Testis (tissue), 3 donors: ENCODE measurements around the gene PSMD10. TPM values are rescaled to one million over a fixed set of nuclear protein-coding genes. Genes with fewer than 3 reads are reported as not detected.

Source experiments
- DNase-seq: peaks from one replicate; pipeline ENCODE4 v3.0.0-alpha.2; 2019
- H3K27ac ChIP-seq, 2 donors: fragments of 200-600 bp; sonication (generic); one replicate each; pipeline ENCODE4 v1.5.1; 2019
- H3K27me3 ChIP-seq: fragments of 200-600 bp; sonication (generic); one replicate; pipeline ENCODE4 v1.5.1; 2019
- H3K36me3 ChIP-seq: fragments of 200-600 bp; sonication (generic); one replicate; pipeline ENCODE4 v1.5.1; 2017; ENCODE audit warnings: low read depth; ENCODE audit errors: missing control alignments
- H3K4me1 ChIP-seq: fragments of 200-600 bp; sonication (generic); one replicate; pipeline ENCODE4 v1.5.1; 2019
- H3K4me3 ChIP-seq, 2 donors: fragments of 200-600 bp; sonication (generic); one replicate each; pipeline ENCODE4 v1.5.1; 2017 to 2019
- H3K9me3 ChIP-seq: fragments of 200-600 bp; sonication (generic); one replicate; pipeline ENCODE4 v1.5.1; 2017
- CTCF ChIP-seq, 3 experiments: fragments of 450-650 bp in 2 of 3; fragments of 200-600 bp in 1 of 3; sonication (generic) in 1 of 3; IDR thresholded peaks; one replicate each; pipeline ENCODE4 v1.5.1; 2016 to 2019; ENCODE audit warnings: antibody characterized with exemption in 3 of 3, mild to moderate bottlenecking in 2 of 3, moderate library complexity in 1 of 3
- POLR2A ChIP-seq: fragments of 450-650 bp; IDR thresholded peaks from one replicate; pipeline ENCODE4 v1.6.1; 2017; ENCODE audit warnings: antibody characterized with exemption, mild to moderate bottlenecking, moderate library complexity
- whole genome bisulfite sequencing, 2 donors: methylation state at CpG; one replicate each; pipeline ENCODE4 v1.1.5; 2018; 5-methylcytosine and 5-hydroxymethylcytosine counted together
- intact Hi-C: fragments of 100-400 bp; cut with DNase I; formaldehyde crosslinking; loops from one replicate; pipeline ENCODE4 v1.15.1; 2023; ENCODE audit warnings: low total_unique reads
- polyA plus RNA-seq: library from polyadenylated mRNA; stranded (reverse); fragments of 350-450 nt; fragmentation: Illumina TruSeq; extraction: RNeasy Lipid Tissue Mini Kit (QIAGEN cat#74804); gene quantifications from one replicate; pipeline ENCODE4 v1.2.3, GENCODE V29; 2014; ENCODE audit warnings: low read depth, low replicate concordance; ENCODE audit not compliant: insufficient read depth
- total RNA-seq, 2 donors: library from RNA; depleted of rRNA; stranded (reverse); fragments of >200 nt; gene quantifications; one replicate each; pipeline ENCODE4 v1.2.3, GENCODE V29; 2016

Gene PSMD10
- total and polyA plus RNA-seq, 3 donors from 2014 or later = 49.8 to 64.3 (median 53.4) TPM

GRCh38 chrX:108132034-108132433 lies 40.7 kb upstream of the PSMD10 start:
- Histone ChIP-seq H3K4me3 (no peak overlapping the region), H3K36me3 (no peaks in the 10 kb centered on the region), H3K27me3 (no peaks in the 10 kb centered on the region), H3K4me1 (no peaks in the 10 kb centered on the region), H3K9me3 (no peaks in the 10 kb centered on the region), H3K27ac (no peak overlapping the region)
- DNase-seq = no peak
- intact Hi-C loops = no loop called here
- TF ChIP-seq CTCF (IDR thresholded peaks at IDR 0.05) (no peak), POLR2A (no peak)
- 97 to 100% methylated on average over 6 to 8 of the region's 8 CpGs for WGBS, 2 donors

- Histone ChIP-seq H3K27me3 (no peaks in the 10 kb centered on the region), H3K27ac (no peak overlapping the region), H3K36me3 (no peaks in the 10 kb centered on the region), H3K4me3 (no peak overlapping the region), H3K9me3 (no peaks in the 10 kb centered on the region), H3K4me1 (no peaks in the 10 kb centered on the region)
- WGBS, 2 donors = 83 to 89% methylated on average over 2 of the region's 2 CpGs
- TF ChIP-seq CTCF (IDR thresholded peaks at IDR 0.05) (no peak), POLR2A (no peak)
- intact Hi-C loops = no loop called here
- no peak for DNase-seq
Measured at GRCh38 chrX:108131471-108131870, 40.1 kb upstream of the PSMD10 start.

- no peaks in the 10 kb centered on the region for H3K9me3 ChIP-seq
- H3K4me1 ChIP-seq = no peaks in the 10 kb centered on the region
- no peaks in the 10 kb centered on the region for H3K36me3 ChIP-seq
- DNase-seq = no peak
- H3K27ac ChIP-seq = no peak overlapping the region
- WGBS, 2 donors = 100% methylated on average over 1 of the region's 1 CpG; no CpG with 5 or more reads in 1 of the 2 donors
- H3K27me3 ChIP-seq = no peaks in the 10 kb centered on the region
- intact Hi-C loops = no loop called here
- no peak overlapping the region for H3K4me3 ChIP-seq
- TF ChIP-seq CTCF (IDR thresholded peaks at IDR 0.05) (no peak), POLR2A (no peak)
Measured at GRCh38 chrX:108130889-108131288, 39.5 kb upstream of the PSMD10 start.

GRCh38 chrX:108127152-108127551 lies 35.8 kb upstream of the PSMD10 start:
- TF ChIP-seq POLR2A (no peak), CTCF (IDR thresholded peaks at IDR 0.05) (no peak)
- no peaks in the 10 kb centered on the region for H3K9me3 ChIP-seq
- 94% methylated on average over 4 of the region's 4 CpGs for WGBS, 2 donors
- H3K4me1 ChIP-seq = no peaks in the 10 kb centered on the region
- intact Hi-C loops = no loop called here
- H3K4me3 ChIP-seq = no peak overlapping the region
- no peaks in the 10 kb centered on the region for H3K27me3 ChIP-seq
- H3K36me3 ChIP-seq = no peaks in the 10 kb centered on the region
- no peak overlapping the region for H3K27ac ChIP-seq
- DNase-seq = no peak

GRCh38 chrX:108126661-108127060 lies 35.3 kb upstream of the PSMD10 start:
- no peak for DNase-seq
- intact Hi-C loops = no loop called here
- no peaks in the 10 kb centered on the region for H3K36me3 ChIP-seq
- no peak overlapping the region for H3K4me3 ChIP-seq
- H3K4me1 ChIP-seq = no peaks in the 10 kb centered on the region
- no peak overlapping the region for H3K27ac ChIP-seq
- TF ChIP-seq CTCF (IDR thresholded peaks at IDR 0.05) (no peak), POLR2A (no peak)
- H3K9me3 ChIP-seq = no peaks in the 10 kb centered on the region
- 94% methylated on average over 2 of the region's 2 CpGs for WGBS, 2 donors
- H3K27me3 ChIP-seq = no peaks in the 10 kb centered on the region
